Mononuclear cell (primary cell): ENCODE measurements around the gene OST4. TPM values are rescaled to one million over a fixed set of nuclear protein-coding genes. Genes with fewer than 3 reads are reported as not detected.

Source experiments
- total RNA-seq: library from RNA; depleted of rRNA; stranded (reverse); fragments of >200 nt; gene quantifications from one replicate; pipeline ENCODE4 v1.2.3, GENCODE V29; 2012

Gene OST4
- total RNA-seq, 1 donor, result 222 TPM

Other genes with a start within 250 kb of the OST4 start
- not detected for gene DPYSL5, start 223.5 kb downstream of the OST4 start, total RNA-seq
- gene MAPRE3, start 101.0 kb downstream of the OST4 start, total RNA-seq, result 0.42 TPM
- gene TMEM214, start 38.7 kb downstream of the OST4 start, total RNA-seq, result 10.7 TPM
- gene AGBL5, start 20.0 kb downstream of the OST4 start, total RNA-seq, result 8.9 TPM
- 0.63 TPM for gene EMILIN1, start 7.0 kb upstream of the OST4 start, total RNA-seq
- 0.52 TPM for gene KHK, start 15.1 kb upstream of the OST4 start, total RNA-seq
- gene CGREF1, start 47.5 kb upstream of the OST4 start, total RNA-seq, result 0.10 TPM
- gene ABHD1, start 52.2 kb upstream of the OST4 start, total RNA-seq, result 0.10 TPM
- 11.0 TPM for gene PREB, start 63.0 kb upstream of the OST4 start, total RNA-seq
- gene PRR30, start 67.8 kb upstream of the OST4 start, total RNA-seq, result not detected
- gene TCF23, start 77.3 kb upstream of the OST4 start, total RNA-seq, result not detected
- gene ATRAID, start 140.4 kb upstream of the OST4 start, total RNA-seq, result 96.4 TPM
- 48.4 TPM for gene SLC5A6, start 140.6 kb upstream of the OST4 start, total RNA-seq
- 5.7 TPM for gene CAD, start 145.7 kb upstream of the OST4 start, total RNA-seq
- not detected for gene SLC30A3, start 191.4 kb upstream of the OST4 start, total RNA-seq
- gene DNAJC5G, start 203.8 kb upstream of the OST4 start, total RNA-seq, result not detected
- not detected for gene TRIM54, start 210.8 kb upstream of the OST4 start, total RNA-seq
- gene UCN, start 236.8 kb upstream of the OST4 start, total RNA-seq, result not detected